B cell (primary cell): ENCODE results near the gene ABLIM1. TPM values are rescaled to one million over a fixed set of nuclear protein-coding genes. Genes with fewer than 3 reads are reported as not detected.

ENCODE experiments used
- ATAC-seq: fragments of 200-7000 bp; cut with Tn5 transposase; one replicate; pipeline ENCODE4 v1.10.0; 2021; ENCODE audit warnings: low read depth, mild to moderate bottlenecking, moderate number of reproducible peaks, moderate library complexity
- CTCF ChIA-PET: fragments of 350-600 bp; sonication (Branson Sonifier 250); formaldehyde crosslinking; loops from one replicate; lab custom pipeline; 2021; ENCODE audit warnings: antibody characterized with exemption, inconsistent platforms; lab: Charles Lee
- POLR2A ChIA-PET: fragments of 350-600 bp; sonication (Branson Sonifier 250); formaldehyde crosslinking; loops from one replicate; lab custom pipeline; 2021; ENCODE audit warnings: antibody characterized with exemption; lab: Charles Lee
- DNase-seq: peaks from one replicate; pipeline ENCODE4 v3.0.0; 2013
- H2AFZ ChIP-seq: 2 replicates; pipeline ENCODE4 v1.6.1; 2012; ENCODE audit warnings: mild to moderate bottlenecking, low read depth, low read length; ENCODE audit not compliant: insufficient read depth, poor library complexity, severe bottlenecking
- H3K27ac ChIP-seq, 2 donors: 1 replicate in 1 of 2; 2 replicates in 1 of 2; pipeline ENCODE4 v1.5.1; 2012 to 2013; ENCODE audit warnings: low read length in 2 of 2, mild to moderate bottlenecking in 2 of 2, moderate library complexity in 1 of 2
- H3K27me3 ChIP-seq, 4 experiments: fragments of 200-600 bp in 1 of 4; sonication (generic) in 1 of 4; replicated peaks in 1 of 4; 1 replicate in 2 of 4; 2 replicates in 2 of 4; pipeline versions ENCODE4 v1.6.1 to v1.7.0; 2013 to 2016; ENCODE audit warnings: low read length in 3 of 4, mild to moderate bottlenecking in 2 of 4, mixed read lengths in 1 of 4, moderate library complexity in 1 of 4; ENCODE audit not compliant: insufficient read depth in 4 of 4, control insufficient read depth in 3 of 4; ENCODE audit errors: control extremely low read depth in 1 of 4
- H3K36me3 ChIP-seq, 2 experiments: replicated peaks in 1 of 2; 1 replicate in 1 of 2; 2 replicates in 1 of 2; pipeline versions ENCODE4 v1.6.1 to v1.7.1; 2013; ENCODE audit warnings: low read length in 1 of 2; ENCODE audit not compliant: insufficient read depth in 2 of 2, control insufficient read depth in 1 of 2; ENCODE audit errors: control extremely low read depth in 1 of 2, extremely low read depth in 1 of 2
- H3K4me1 ChIP-seq, 2 donors: fragments of 200-600 bp in 1 of 2; sonication (generic) in 1 of 2; 1 replicate in 1 of 2; 2 replicates in 1 of 2; pipeline versions ENCODE4 v1.5.1 to v1.6.1; 2013 to 2017; ENCODE audit warnings: low read length in 2 of 2; ENCODE audit not compliant: control insufficient read depth in 2 of 2, insufficient read depth in 2 of 2
- H3K4me2 ChIP-seq: replicated peaks from 2 replicates; pipeline ENCODE3; 2012; ENCODE audit warnings: mild to moderate bottlenecking, low read depth, low read length; ENCODE audit not compliant: poor library complexity, severe bottlenecking
- H3K4me3 ChIP-seq, 5 experiments: fragments of 200-600 bp in 1 of 5; sonication (generic) in 1 of 5; 1 replicate in 3 of 5; 2 replicates in 2 of 5; pipeline versions ENCODE4 v1.5.1 to v1.7.0; 2011 to 2016; ENCODE audit warnings: low read length in 4 of 5, mild to moderate bottlenecking in 4 of 5, low read depth in 2 of 5, control low read depth in 1 of 5, moderate library complexity in 1 of 5; ENCODE audit not compliant: insufficient read depth in 1 of 5; ENCODE audit errors: control extremely low read depth in 1 of 5, extremely low read depth in 1 of 5
- H3K79me2 ChIP-seq: fragments of 200-600 bp; sonication (generic); one replicate; pipeline ENCODE4 v1.6.0; 2016; ENCODE audit warnings: low read length; ENCODE audit not compliant: control insufficient read depth, insufficient read depth
- H3K9ac ChIP-seq: fragments of 200-600 bp; sonication (generic); 2 replicates; pipeline ENCODE4 v1.6.1; 2017; ENCODE audit warnings: mild to moderate bottlenecking, low read length, moderate library complexity
- H3K9me3 ChIP-seq, 3 donors: one replicate each; pipeline versions ENCODE4 v1.6.1 to v1.7.1; 2013; ENCODE audit warnings: low read length in 2 of 3; ENCODE audit not compliant: control insufficient read depth in 2 of 3, insufficient read depth in 1 of 3; ENCODE audit errors: control extremely low read depth in 1 of 3
- H4K20me1 ChIP-seq: 2 replicates; pipeline ENCODE4 v1.6.0; 2012; ENCODE audit warnings: mild to moderate bottlenecking, low read length; ENCODE audit not compliant: insufficient read depth, control insufficient read depth, poor library complexity, severe bottlenecking
- H3K27ac Mint-ChIP-seq: one replicate; pipeline ENCODE4 v1.8.0; 2021; ENCODE audit warnings: mixed read lengths
- H3K27me3 Mint-ChIP-seq: one replicate; pipeline ENCODE4 v1.8.0; 2021; ENCODE audit warnings: mixed read lengths
- H3K4me1 Mint-ChIP-seq: one replicate; pipeline ENCODE4 v1.8.0; 2021; ENCODE audit warnings: mixed read lengths
- H3K4me3 Mint-ChIP-seq: one replicate; pipeline ENCODE4 v1.8.0; 2021; ENCODE audit warnings: mixed read lengths
- H3K9me3 Mint-ChIP-seq: one replicate; pipeline ENCODE4 v1.8.0; 2022; ENCODE audit warnings: mixed read lengths; ENCODE audit not compliant: insufficient read depth
- CTCF ChIP-seq: fragments of 200-600 bp; IDR thresholded peaks from one replicate; pipeline ENCODE4 v1.8.0; 2022; ENCODE audit warnings: antibody characterized with exemption, mild to moderate bottlenecking
- EZH2 ChIP-seq: IDR thresholded peaks from 2 replicates; pipeline ENCODE4 v1.6.1; 2012; ENCODE audit warnings: borderline replicate concordance, low read depth, mild to moderate bottlenecking, moderate library complexity, low read length; ENCODE audit not compliant: insufficient read depth, poor library complexity, severe bottlenecking
- WGBS: methylation state at CpG from one replicate; pipeline ENCODE4 v1.1.5; 2013; ENCODE audit warnings: missing lambda C conversion rate; ENCODE audit not compliant: insufficient coverage; 5-methylcytosine and 5-hydroxymethylcytosine counted together
- intact Hi-C: fragments of 100-400 bp; cut with micrococcal nuclease; formaldehyde crosslinking; loops from one replicate; pipeline ENCODE4 v1.10.0; 2022
- polyA plus RNA-seq: library from polyadenylated mRNA; depleted of rRNA; stranded (reverse); fragments of >200 nt; gene quantifications from 2 replicates; pipeline ENCODE4 v1.2.3, GENCODE V29; 2012
- total RNA-seq, 2 donors: library from RNA; stranded (reverse); fragments of 120-200 nt in 1 of 2; gene quantifications; 1 replicate in 1 of 2; 2 replicates in 1 of 2; pipeline versions ENCODE4 v1.2.3 to v1.2.4, GENCODE V29; 2013 to 2022

ABLIM1 gene
- total and polyA plus RNA-seq, 2 donors (not counting 1 experiment from before 2014, with no cell fraction given): 55.6 to 148 TPM

DNA sequence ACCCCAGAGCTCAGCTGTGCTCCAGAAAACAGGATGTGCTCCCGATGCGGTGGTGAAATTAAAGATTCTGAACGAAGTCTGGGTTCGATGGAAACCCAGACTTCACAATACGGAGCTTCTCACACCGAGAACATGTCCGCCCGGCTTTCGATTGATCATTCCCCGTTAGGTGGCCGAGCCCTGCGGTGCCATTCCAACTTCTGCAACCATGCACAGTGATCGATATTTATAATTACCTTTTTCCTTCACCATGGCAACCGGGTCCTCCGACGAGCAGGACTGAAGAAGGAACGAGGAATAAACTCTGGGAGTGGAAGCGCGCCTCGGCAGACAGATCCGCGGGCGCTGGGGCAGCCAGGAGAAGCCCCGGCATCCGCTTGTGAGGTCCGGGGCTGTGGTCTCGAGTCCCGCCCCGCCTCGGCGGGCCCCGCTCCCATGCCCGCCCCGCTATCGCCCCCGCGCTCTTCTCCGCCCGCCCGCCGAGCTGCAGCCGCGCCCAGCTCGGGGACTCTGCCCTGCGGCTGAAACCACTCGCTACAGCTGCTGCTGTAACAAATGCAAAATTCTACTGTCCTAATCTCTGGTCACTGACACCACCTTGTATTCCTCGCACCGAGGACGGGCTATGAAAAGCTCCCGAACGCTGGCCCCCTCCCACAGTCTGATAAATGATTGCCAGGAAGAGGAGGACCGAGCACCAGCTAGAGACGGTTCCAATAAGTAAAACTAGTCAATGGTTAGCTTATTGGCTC lies 26.2 kb downstream of the ABLIM1 start:
- no peak for TF ChIP-seq CTCF
- TF ChIP-seq EZH2: no peak
- no peaks in the 10 kb centered on the region for H3K9me3 Mint-ChIP-seq
- no peak overlapping the region for H3K27ac Mint-ChIP-seq
- POLR2A ChIA-PET: no interaction called here
- H3K4me3 Mint-ChIP-seq: peak overlapping the region; percentile 94
- H3K36me3 ChIP-seq: no peaks in the 10 kb centered on the region
- peaks cover 20 to 21% of the 10 kb centered on the region in 2 donors for H3K4me1 ChIP-seq
- CTCF ChIA-PET: interaction anchor here (2.4 kb wide), 1 partner anchor 161 kb away, joined by 9 read pairs; no protein-coding TSS in a partner anchor
- H2AFZ ChIP-seq: peak overlapping the region; percentile 63
- no peaks in the 10 kb centered on the region for H3K9me3 ChIP-seq
- H3K9ac ChIP-seq: peak overlapping the region; percentile 62
- H3K79me2 ChIP-seq: no peaks in the 10 kb centered on the region
- H3K4me1 Mint-ChIP-seq: peaks cover 25% of the 10 kb centered on the region
- DNase-seq (peak; percentile 43), ATAC-seq (peak; percentile 76)
- no peaks in the 10 kb centered on the region for H4K20me1 ChIP-seq
- intact Hi-C loops: no loop called here
- WGBS: 2% methylated on average over 53 of the region's 53 CpGs
- peaks cover 0 to 44% (median 29%) of the 10 kb centered on the region in 4 experiments for H3K27me3 ChIP-seq
- H3K4me3 ChIP-seq: peak overlapping the region; percentile 17 to 66 (median 47)
- H3K4me2 ChIP-seq: peak overlapping the region; percentile 82
- no peak overlapping the region for H3K27ac ChIP-seq
- peaks cover 46% of the 10 kb centered on the region for H3K27me3 Mint-ChIP-seq

DNA sequence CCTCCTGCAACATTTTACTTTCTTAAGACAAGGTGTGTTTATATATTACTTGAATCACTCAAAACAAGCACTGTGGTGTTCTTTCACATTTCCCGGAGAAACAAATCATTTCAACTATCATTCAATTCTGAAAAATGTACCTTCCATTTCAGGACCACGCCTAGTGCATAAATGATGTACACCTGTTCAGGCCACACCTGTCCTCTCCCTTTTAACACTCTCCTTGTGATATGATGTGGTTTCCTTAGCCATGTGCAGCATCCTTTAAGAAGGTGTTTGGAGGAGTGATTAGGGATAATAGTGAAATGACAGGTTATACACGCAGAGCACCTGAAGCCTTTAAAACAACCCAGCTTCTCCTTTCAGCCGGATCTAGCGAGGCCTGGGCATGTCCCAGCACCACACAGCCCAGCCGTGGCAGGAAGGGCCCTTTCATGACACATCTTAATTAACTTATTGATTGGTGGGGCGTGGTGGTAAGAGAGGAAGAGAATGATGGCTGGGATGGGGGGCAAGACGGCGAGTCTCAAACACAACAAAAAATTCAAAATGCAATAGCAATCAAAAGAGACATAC lies 26.9 kb downstream of the ABLIM1 start:
- no peaks in the 10 kb centered on the region for H3K9me3 ChIP-seq
- no peak overlapping the region for H3K27ac ChIP-seq
- WGBS: no CpG with 5 or more reads among the region's 9 CpGs
- H3K4me3 ChIP-seq: peak overlapping the region; percentile 17 to 66 (median 47)
- intact Hi-C loops: no loop called here
- POLR2A ChIA-PET: no interaction called here
- H3K4me1 ChIP-seq: peaks cover 20 to 21% of the 10 kb centered on the region in 2 donors
- DNase-seq (peak; percentile 3), ATAC-seq (no peak)
- peak overlapping the region; percentile 63 for H2AFZ ChIP-seq
- Mint-ChIP-seq H3K27me3 (peaks cover 49% of the 10 kb centered on the region), H3K4me3 (peak overlapping the region; percentile 94), H3K9me3 (no peaks in the 10 kb centered on the region), H3K4me1 (peaks cover 25% of the 10 kb centered on the region), H3K27ac (no peak overlapping the region)
- CTCF ChIA-PET: no interaction called here
- H3K27me3 ChIP-seq: peaks cover 0 to 44% (median 29%) of the 10 kb centered on the region in 4 experiments
- peak overlapping the region; percentile 62 for H3K9ac ChIP-seq
- TF ChIP-seq EZH2 (no peak), CTCF (no peak)
- no peaks in the 10 kb centered on the region for H3K36me3 ChIP-seq
- no peaks in the 10 kb centered on the region for H3K79me2 ChIP-seq
- peak overlapping the region; percentile 82 for H3K4me2 ChIP-seq
- H4K20me1 ChIP-seq: no peaks in the 10 kb centered on the region
